ENCODE data around the gene PRPF40B.

Gene PRPF40B

GRCh38 chr12:49632401-49632800 lies 9.0 kb downstream of the PRPF40B start:
- H3K4me3 ChIP-seq (ENCODE audit: low read depth, low read length): no peak overlapping the region
- no peak for TF ChIP-seq CTCF (IDR thresholded peaks at IDR 0.05; ENCODE audit: borderline replicate concordance, insufficient read depth, low read depth, low read length)

- H3K4me3 ChIP-seq (ENCODE audit: low read depth, low read length): no peak overlapping the region
- TF ChIP-seq CTCF (IDR thresholded peaks at IDR 0.05; ENCODE audit: borderline replicate concordance, insufficient read depth, low read depth, low read length): no peak
Measured at GRCh38 chr12:49632986-49633702, 9.8 kb downstream of the PRPF40B start.

- TF ChIP-seq CTCF (IDR thresholded peaks at IDR 0.05; ENCODE audit: borderline replicate concordance, insufficient read depth, low read depth, low read length): no peak
- no peak overlapping the region for H3K4me3 ChIP-seq (ENCODE audit: low read depth, low read length)
Measured at GRCh38 chr12:49633703-49634345, 10.5 kb downstream of the PRPF40B start.

- no peak overlapping the region for H3K4me3 ChIP-seq (ENCODE audit: low read depth, low read length)
Measured at GRCh38 chr12:49635036-49635435, 11.7 kb downstream of the PRPF40B start.

GRCh38 chr12:49635656-49636055 lies 12.3 kb downstream of the PRPF40B start:
- H3K4me3 ChIP-seq (ENCODE audit: low read depth, low read length): no peak overlapping the region
- TF ChIP-seq CTCF (IDR thresholded peaks at IDR 0.05; ENCODE audit: borderline replicate concordance, insufficient read depth, low read depth, low read length): no peak

More at GRCh38 chr12:49635036-49635435, 11.7 kb downstream of the PRPF40B start:
- no peak for TF ChIP-seq CTCF (IDR thresholded peaks at IDR 0.05; ENCODE audit: borderline replicate concordance, insufficient read depth, low read depth, low read length)

- H3K4me3 ChIP-seq (ENCODE audit: low read depth, low read length): no peak overlapping the region
- TF ChIP-seq CTCF (IDR thresholded peaks at IDR 0.05; ENCODE audit: borderline replicate concordance, insufficient read depth, low read depth, low read length): no peak
Measured at GRCh38 chr12:49636574-49636973, 13.2 kb downstream of the PRPF40B start.
